Measurements from ENCODE around the gene USP47. TPM values are rescaled to one million over a fixed set of nuclear protein-coding genes. Genes with fewer than 3 reads are reported as not detected.

USP47 gene
- polyA plus RNA-seq, 2 of the 4 experiments (the other 2 are of a cell fraction) = 31.0 to 32.8 TPM

DNA sequence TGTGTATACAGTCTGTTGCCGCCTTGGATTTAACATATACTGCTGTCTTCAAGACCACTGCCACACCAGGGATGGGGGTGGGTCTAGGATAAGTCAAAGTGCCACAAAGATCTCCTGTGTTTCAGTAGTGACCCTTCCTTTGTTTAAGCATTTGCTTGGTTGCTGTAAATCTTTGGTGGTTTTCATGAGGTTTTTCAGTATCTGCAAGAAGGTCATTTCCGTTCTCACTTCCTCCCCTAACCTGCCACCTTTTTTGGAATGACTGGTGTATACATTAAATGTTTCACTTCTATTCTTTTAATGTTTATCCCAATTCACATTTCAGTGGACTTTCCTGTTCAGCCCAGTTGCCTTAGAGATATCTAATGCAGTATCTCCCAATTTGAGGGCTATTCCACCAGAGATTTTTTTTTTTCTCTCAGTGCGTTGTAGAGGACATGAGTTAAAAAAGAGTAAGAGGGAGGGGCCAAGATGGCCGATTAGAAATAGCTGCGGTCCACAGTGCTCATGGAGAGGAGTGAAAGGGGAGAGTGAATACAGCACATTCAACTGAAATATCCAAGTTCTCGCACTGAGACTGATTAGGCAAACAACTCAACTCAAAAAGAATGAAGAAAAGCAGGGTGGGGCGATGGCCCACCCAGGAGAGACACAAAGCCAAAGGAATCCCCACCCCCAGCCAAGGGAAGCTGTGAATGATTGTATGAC lies 43.2 kb downstream of the USP47 start:
- no peaks in the 10 kb centered on the region for H3K9me3 ChIP-seq
- no peak overlapping the region for H3K4me2 ChIP-seq
- CTCF ChIA-PET = no interaction called here
- POLR2A ChIA-PET = no interaction called here
- 95% methylated on average over 7 of the region's 7 CpGs for WGBS (ENCODE audit: missing lambda C conversion rate)
- no peaks in the 10 kb centered on the region for H3K4me1 ChIP-seq
- DNase-seq (ENCODE audit: low read depth in 1 of 2, low spot score in 1 of 2) = no peak
- ATAC-seq = no peak
- TF ChIP-seq ESRRA (IDR thresholded peaks at IDR 0.05; ENCODE audit: borderline replicate concordance, low read length) (no peak), GATA3 (IDR thresholded peaks at IDR 0.05; ENCODE audit: borderline replicate concordance) (no peak), TFCP2L1 (CRISPR knock-in tag; IDR thresholded peaks at IDR 0.05) (no peak), MAFK (IDR thresholded peaks at IDR 0.05; ENCODE audit: partially characterized antibody) (no peak), BCL3 (IDR thresholded peaks at IDR 0.05) (no peak), EHF (CRISPR knock-in tag; IDR thresholded peaks at IDR 0.05) (no peak), BHLHE40 (IDR thresholded peaks at IDR 0.05; ENCODE audit: low read depth, low read length) (no peak), HOXA7 (CRISPR knock-in tag; IDR thresholded peaks at IDR 0.05) (no peak), PHF8 (IDR thresholded peaks at IDR 0.05; ENCODE audit: borderline replicate concordance, low read depth) (no peak), FOSL2 (IDR thresholded peaks at IDR 0.05) (no peak), FOSL2 (CRISPR knock-in tag; IDR thresholded peaks at IDR 0.05) (no peak)
- TF ChIP-seq, protein P1, sequence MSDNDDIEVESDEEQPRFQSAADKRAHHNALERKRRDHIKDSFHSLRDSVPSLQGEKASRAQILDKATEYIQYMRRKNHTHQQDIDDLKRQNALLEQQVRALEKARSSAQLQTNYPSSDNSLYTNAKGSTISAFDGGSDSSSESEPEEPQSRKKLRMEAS (IDR thresholded peaks at IDR 0.05) = no peak
- TF ChIP-seq, protein P2, sequence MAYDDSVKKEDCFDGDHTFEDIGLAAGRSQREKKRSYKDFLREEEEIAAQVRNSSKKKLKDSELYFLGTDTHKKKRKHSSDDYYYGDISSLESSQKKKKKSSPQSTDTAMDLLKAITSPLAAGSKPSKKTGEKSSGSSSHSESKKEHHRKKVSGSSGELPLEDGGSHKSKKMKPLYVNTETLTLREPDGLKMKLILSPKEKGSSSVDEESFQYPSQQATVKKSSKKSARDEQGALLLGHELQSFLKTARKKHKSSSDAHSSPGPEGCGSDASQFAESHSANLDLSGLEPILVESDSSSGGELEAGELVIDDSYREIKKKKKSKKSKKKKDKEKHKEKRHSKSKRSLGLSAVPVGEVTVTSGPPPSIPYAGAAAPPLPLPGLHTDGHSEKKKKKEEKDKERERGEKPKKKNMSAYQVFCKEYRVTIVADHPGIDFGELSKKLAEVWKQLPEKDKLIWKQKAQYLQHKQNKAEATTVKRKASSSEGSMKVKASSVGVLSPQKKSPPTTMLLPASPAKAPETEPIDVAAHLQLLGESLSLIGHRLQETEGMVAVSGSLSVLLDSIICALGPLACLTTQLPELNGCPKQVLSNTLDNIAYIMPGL (CRISPR knock-in tag; IDR thresholded peaks at IDR 0.05; ENCODE audit: borderline replicate concordance) = no peak
- no peak overlapping the region for H3K4me3 ChIP-seq
- no peak for FAIRE-seq
- H3K27ac ChIP-seq = no peak overlapping the region

DNA sequence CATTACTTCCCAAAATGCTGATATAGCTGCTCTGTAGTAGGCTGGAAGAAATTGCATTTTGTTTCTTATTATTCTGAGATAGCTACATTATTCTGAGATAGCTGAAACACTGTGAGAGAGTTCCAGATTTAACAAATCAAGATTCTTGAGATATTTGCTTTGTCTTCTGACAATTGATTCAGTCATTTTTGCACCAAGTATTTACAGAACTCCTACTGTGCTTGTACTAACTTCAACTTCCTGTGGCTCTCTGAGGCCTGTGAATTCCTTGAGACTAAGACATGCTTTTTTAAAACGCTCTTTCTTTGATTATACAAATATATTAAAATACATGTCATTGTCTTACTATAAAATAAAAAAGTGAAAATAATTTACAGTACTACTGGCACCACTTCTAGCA lies 52.7 kb downstream of the USP47 start:
- Histone ChIP-seq H3K4me2 (no peak overlapping the region), H3K4me3 (no peak overlapping the region), H3K9me3 (no peaks in the 10 kb centered on the region), H3K27ac (no peak overlapping the region), H3K4me1 (peaks cover 6% of the 10 kb centered on the region; the same call in 2 of the 3 replicates)
- WGBS (ENCODE audit: missing lambda C conversion rate) = 65% methylated on average over 1 of the region's 1 CpG
- no peak for TF ChIP-seq CHD4 (IDR thresholded peaks at IDR 0.05; ENCODE audit: borderline replicate concordance)
- TF ChIP-seq ESRRA (IDR thresholded peaks at IDR 0.05; ENCODE audit: borderline replicate concordance, low read length) = no peak
- TF ChIP-seq, protein P2 (CRISPR knock-in tag; IDR thresholded peaks at IDR 0.05; ENCODE audit: borderline replicate concordance) = no peak
- no peak for TF ChIP-seq ZSCAN20 (CRISPR knock-in tag; IDR thresholded peaks at IDR 0.05)
- TF ChIP-seq PHF8 (IDR thresholded peaks at IDR 0.05; ENCODE audit: borderline replicate concordance, low read depth) = no peak
- TF ChIP-seq CEBPB (IDR thresholded peaks at IDR 0.05) = no peak
- no peak for TF ChIP-seq HDAC2 (IDR thresholded peaks at IDR 0.05)
- TF ChIP-seq, protein P3, sequence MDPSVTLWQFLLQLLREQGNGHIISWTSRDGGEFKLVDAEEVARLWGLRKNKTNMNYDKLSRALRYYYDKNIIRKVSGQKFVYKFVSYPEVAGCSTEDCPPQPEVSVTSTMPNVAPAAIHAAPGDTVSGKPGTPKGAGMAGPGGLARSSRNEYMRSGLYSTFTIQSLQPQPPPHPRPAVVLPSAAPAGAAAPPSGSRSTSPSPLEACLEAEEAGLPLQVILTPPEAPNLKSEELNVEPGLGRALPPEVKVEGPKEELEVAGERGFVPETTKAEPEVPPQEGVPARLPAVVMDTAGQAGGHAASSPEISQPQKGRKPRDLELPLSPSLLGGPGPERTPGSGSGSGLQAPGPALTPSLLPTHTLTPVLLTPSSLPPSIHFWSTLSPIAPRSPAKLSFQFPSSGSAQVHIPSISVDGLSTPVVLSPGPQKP (IDR thresholded peaks at IDR 0.05; ENCODE audit: low read depth, low read length) = no peak
- no peak for TF ChIP-seq MYC (IDR thresholded peaks at IDR 0.05; ENCODE audit: borderline replicate concordance, low read length)
- TF ChIP-seq RNF2 (IDR thresholded peaks at IDR 0.05; ENCODE audit: borderline replicate concordance, low read depth) = no peak
- no peak for TF ChIP-seq CBX8 (IDR thresholded peaks at IDR 0.05)
- no peak for TF ChIP-seq E2F6 (IDR thresholded peaks at IDR 0.05; ENCODE audit: borderline replicate concordance, low read depth)
- no peak for TF ChIP-seq HEYL (CRISPR knock-in tag; IDR thresholded peaks at IDR 0.05)
- TF ChIP-seq, protein P1 (IDR thresholded peaks at IDR 0.05) = no peak
- TF ChIP-seq HOXB5 (CRISPR knock-in tag; IDR thresholded peaks at IDR 0.05) = no peak
- POLR2A ChIA-PET = no interaction called here
- DNase-seq (ENCODE audit: low read depth in 1 of 2, low spot score in 1 of 2) (no peak), FAIRE-seq (no peak), ATAC-seq (no peak)
- CTCF ChIA-PET = interaction anchor here (1.3 to 1.5 kb wide), 2 partner anchors 11 to 150 kb away, joined by 4 read pairs; no protein-coding TSS in a partner anchor
